GM12892 (cell line): ENCODE results near the gene R3HDM2.

Experiments used
- POLR2A ChIP-seq: IDR thresholded peaks from 2 replicates; pipeline ENCODE4 v1.6.1; 2011; ENCODE audit warnings: low read depth, low read length, control low read depth
- POLR2AphosphoS5 ChIP-seq: IDR thresholded peaks from 2 replicates; pipeline ENCODE4 v1.6.1; 2011; ENCODE audit warnings: low read depth, low read length, control low read depth
- TAF1 ChIP-seq: IDR thresholded peaks from 2 replicates; pipeline ENCODE4 v1.6.1; 2011; ENCODE audit warnings: low read depth, mild to moderate bottlenecking, control low read depth, low read length, borderline replicate concordance

DNA sequence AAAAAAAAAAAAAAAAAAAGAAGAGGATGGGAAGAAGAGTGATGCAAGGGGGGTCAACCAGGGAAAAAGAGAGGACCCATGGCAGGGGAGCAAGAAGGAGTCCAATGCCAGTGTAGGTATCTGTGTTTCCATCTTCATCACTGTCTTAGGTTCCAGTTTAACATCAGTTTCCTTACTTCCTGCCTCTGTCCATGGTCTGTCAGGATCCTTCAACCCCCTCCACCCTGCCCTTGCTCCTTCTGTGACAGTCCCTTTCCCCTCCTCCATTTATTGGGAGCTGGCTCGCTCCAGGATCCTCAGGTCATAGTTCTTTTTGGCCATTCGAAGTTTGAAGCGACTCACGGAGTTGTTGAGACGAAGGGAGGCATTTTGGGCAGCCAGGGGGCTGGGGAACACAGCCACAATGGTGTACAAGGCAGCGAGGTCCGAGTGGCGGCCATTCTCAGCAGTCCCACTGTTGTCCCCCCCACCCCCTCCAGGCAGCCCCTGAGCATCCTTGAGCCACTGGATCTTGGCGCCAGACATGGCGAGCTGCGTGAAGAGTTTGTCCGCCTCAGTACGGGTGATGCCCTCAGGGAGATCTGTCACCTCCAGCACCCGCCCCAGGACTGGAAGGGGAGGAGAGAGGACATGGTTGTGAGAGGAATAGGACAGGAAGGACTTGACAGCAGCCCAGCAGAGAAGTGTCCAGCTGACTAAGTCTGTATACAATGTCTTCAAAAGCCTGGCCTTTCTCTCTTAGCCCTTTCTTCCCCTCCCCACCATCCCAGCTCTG lies 176.2 kb downstream of the R3HDM2 start:
- TF ChIP-seq POLR2A (no peak), TAF1 (no peak), POLR2AphosphoS5 (no peak)
